ENCODE measurements around the gene DNAH5. TPM values are rescaled to one million over a fixed set of nuclear protein-coding genes. Genes with fewer than 3 reads are reported as not detected.
"Not testable (repeated sequence)": the region's sequence is repeated elsewhere in the genome, so short reads cannot be mapped to it uniquely, and the experiment has no call there.

DNAH5 gene
- total RNA-seq, 1 donor from 2014 or later: not detected

- Mint-ChIP-seq H3K9me3 (no peaks in the 10 kb centered on the region), H3K27me3 (no peaks in the 10 kb centered on the region), H3K27ac (no peak overlapping the region), H3K36me3 (ENCODE audit: low read depth) (no peaks in the 10 kb centered on the region), H3K4me1 (no peaks in the 10 kb centered on the region), H3K4me3 (no peak overlapping the region)
- no peak for TF ChIP-seq CTCF (IDR thresholded peaks at IDR 0.05)
- DNase-seq: no peak
- ATAC-seq (ENCODE audit: low read depth): no peak
- ChIA-PET CTCF (no interaction called here), POLR2A (no interaction called here)
- intact Hi-C loops (cut with micrococcal nuclease): no loop called here
Observed at GRCh38 chr5:13804336-13804735, 140.2 kb downstream of the DNAH5 start.

GRCh38 chr5:13798569-13798968, 145.9 kb downstream of the DNAH5 start:
- CTCF ChIA-PET; DNase-seq; POLR2A ChIA-PET; H3K27ac Mint-ChIP-seq; intact Hi-C loops (cut with micrococcal nuclease); H3K27me3 Mint-ChIP-seq; H3K4me1 Mint-ChIP-seq; H3K4me3 Mint-ChIP-seq; H3K36me3 Mint-ChIP-seq (ENCODE audit: low read depth); ATAC-seq (ENCODE audit: low read depth): not testable (repeated sequence)
- H3K9me3 Mint-ChIP-seq: peaks cover 11% of the 10 kb centered on the region

GRCh38 chr5:13785781-13786415, 158.6 kb downstream of the DNAH5 start:
- Mint-ChIP-seq H3K9me3 (no peaks in the 10 kb centered on the region), H3K4me3 (no peak overlapping the region), H3K27me3 (no peaks in the 10 kb centered on the region), H3K4me1 (no peaks in the 10 kb centered on the region), H3K27ac (no peak overlapping the region), H3K36me3 (ENCODE audit: low read depth) (no peaks in the 10 kb centered on the region)
- intact Hi-C loops (cut with micrococcal nuclease): no loop called here
- DNase-seq (no peak), ATAC-seq (ENCODE audit: low read depth) (no peak)
- ChIA-PET CTCF (no interaction called here), POLR2A (no interaction called here)
- no peak for TF ChIP-seq CTCF (IDR thresholded peaks at IDR 0.05)

- Mint-ChIP-seq H3K4me3 (no peak overlapping the region), H3K36me3 (ENCODE audit: low read depth) (no peaks in the 10 kb centered on the region), H3K4me1 (no peaks in the 10 kb centered on the region), H3K27me3 (no peaks in the 10 kb centered on the region), H3K27ac (no peak overlapping the region), H3K9me3 (no peaks in the 10 kb centered on the region)
- ChIA-PET POLR2A (no interaction called here), CTCF (no interaction called here)
- TF ChIP-seq CTCF (IDR thresholded peaks at IDR 0.05): no peak
- DNase-seq: no peak
- intact Hi-C loops (cut with micrococcal nuclease): no loop called here
- ATAC-seq (ENCODE audit: low read depth): no peak
Observed at GRCh38 chr5:13783726-13784125, 160.8 kb downstream of the DNAH5 start.

GRCh38 chr5:13780081-13780480, 164.4 kb downstream of the DNAH5 start:
- intact Hi-C loops (cut with micrococcal nuclease): no loop called here
- Mint-ChIP-seq H3K36me3 (ENCODE audit: low read depth) (no peaks in the 10 kb centered on the region), H3K9me3 (no peaks in the 10 kb centered on the region), H3K4me1 (no peaks in the 10 kb centered on the region), H3K27me3 (no peaks in the 10 kb centered on the region), H3K27ac (no peak overlapping the region), H3K4me3 (no peak overlapping the region)
- CTCF ChIA-PET: no interaction called here
- ATAC-seq (ENCODE audit: low read depth): no peak
- no peak for DNase-seq
- POLR2A ChIA-PET: no interaction called here
- TF ChIP-seq CTCF (IDR thresholded peaks at IDR 0.05): no peak

GRCh38 chr5:13773649-13774048, 170.8 kb downstream of the DNAH5 start:
- DNase-seq (no peak), ATAC-seq (ENCODE audit: low read depth) (no peak)
- H3K36me3 Mint-ChIP-seq (ENCODE audit: low read depth): no peaks in the 10 kb centered on the region
- ChIA-PET POLR2A (no interaction called here), CTCF (no interaction called here)
- TF ChIP-seq CTCF (IDR thresholded peaks at IDR 0.05): no peak
- no peak overlapping the region for H3K27ac Mint-ChIP-seq
- H3K4me3 Mint-ChIP-seq: no peak overlapping the region
- H3K27me3 Mint-ChIP-seq: no peaks in the 10 kb centered on the region
- no peaks in the 10 kb centered on the region for H3K4me1 Mint-ChIP-seq
- intact Hi-C loops (cut with micrococcal nuclease): no loop called here
- no peaks in the 10 kb centered on the region for H3K9me3 Mint-ChIP-seq

Measured in activated B cell treated with CpG ODN at 0.5 μM for 24 hours (primary cell).